ENCODE data around the gene HMGN4. TPM values are rescaled to one million over a fixed set of nuclear protein-coding genes. Genes with fewer than 3 reads are reported as not detected.

Gene HMGN4
- total and polyA plus RNA-seq, 9 of the 15 experiments (the other 6 are each of a cell fraction or from before 2014, with no cell fraction given), result 35.4 to 134 (median 94.1) TPM

DNA sequence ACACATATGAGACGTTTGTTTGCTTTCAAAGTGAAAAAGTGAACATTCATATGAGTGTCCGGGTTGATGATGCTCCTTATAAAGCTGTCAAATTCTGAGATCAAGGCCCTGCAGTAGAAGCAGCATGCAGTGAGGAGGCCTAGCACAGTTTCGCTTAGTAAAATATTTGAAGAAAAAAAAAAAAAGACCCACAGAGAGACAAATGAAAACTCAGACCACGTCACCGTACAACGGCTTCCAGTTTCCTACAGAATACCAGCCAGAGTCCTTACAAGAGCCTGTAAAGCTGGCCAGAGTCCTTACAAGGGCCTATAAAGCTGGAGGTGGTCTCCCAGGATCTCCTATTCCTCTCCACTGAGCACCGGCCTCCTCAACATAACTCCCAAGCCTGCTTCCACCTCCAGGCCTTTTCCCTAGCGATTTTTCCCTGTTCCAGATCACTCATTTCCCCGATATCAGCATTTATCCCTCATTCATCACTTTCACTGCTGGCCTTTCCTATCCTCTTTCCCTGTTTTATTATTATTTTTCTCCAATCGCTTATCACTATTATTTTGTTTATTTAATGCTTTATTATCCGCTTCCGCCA lies 1.5 kb upstream of the HMGN4 start (continued):
- TF ChIP-seq ZNF280A (IDR thresholded peaks at IDR 0.05; ENCODE audit: low read depth, partially characterized antibody), result peak; percentile 29
- TF ChIP-seq RBM39 (optimal IDR thresholded peaks at IDR 0.05; ENCODE audit: low read depth, low read length), result peak; percentile 2
- TF ChIP-seq ZNF449 (CRISPR knock-in tag; IDR thresholded peaks at IDR 0.05), result 0 out of 2 replicates have a peak, but pooled peaks have one; percentile 8
- peak; percentile 20; the same call in 1 of the 2 replicates for TF ChIP-seq PHB2 (IDR thresholded peaks at IDR 0.05; ENCODE audit: low read depth)
- TF ChIP-seq ZFP1 (CRISPR knock-in tag; IDR thresholded peaks at IDR 0.05), result no peak
- peak; percentile 73; the same call in 1 of the 2 replicates for TF ChIP-seq OTX1 (CRISPR knock-in tag; IDR thresholded peaks at IDR 0.05)
- no peak for TF ChIP-seq ELF2 (CRISPR knock-in tag; IDR thresholded peaks at IDR 0.05)
- TF ChIP-seq ARID2 (IDR thresholded peaks at IDR 0.05), result 0 out of 2 replicates have a peak, but pooled peaks have one; percentile 46
- TF ChIP-seq HDGF (IDR thresholded peaks at IDR 0.05), result peak; percentile 74; the same call in 1 of the 2 replicates
- TF ChIP-seq CTBP1 (IDR thresholded peaks at IDR 0.05; ENCODE audit: borderline replicate concordance), result no peak
- 0 out of 2 replicates have a peak, but pooled peaks have one; percentile 7 for TF ChIP-seq GATAD2B (IDR thresholded peaks at IDR 0.05; ENCODE audit: borderline replicate concordance)
- TF ChIP-seq MGA (IDR thresholded peaks at IDR 0.05), result peak; percentile 72
- peak; percentile 29; the same call in 1 of the 2 replicates for TF ChIP-seq FOXM1 (IDR thresholded peaks at IDR 0.05; ENCODE audit: low read depth)
- no peak for TF ChIP-seq FOXM1 (CRISPR knock-in tag; IDR thresholded peaks at IDR 0.05; ENCODE audit: low read depth)
- no peak for TF ChIP-seq ZNF354B (CRISPR knock-in tag; IDR thresholded peaks at IDR 0.05)
- TF ChIP-seq ZNF316 (IDR thresholded peaks at IDR 0.05), result peak; percentile 94

Data from K562 (cell line).